ENCODE data around the gene SDSL. TPM values are rescaled to one million over a fixed set of nuclear protein-coding genes. Genes with fewer than 3 reads are reported as not detected.

Gene SDSL
- polyA plus RNA-seq, 3 donors, result 4.6 to 10.0 (median 6.5) TPM

- no peak overlapping the region for H3K4me3 ChIP-seq (replicated peaks in 1 of 3; ENCODE audit: low read depth in 2 of 3, low read length in 3 of 3)
- H3K27me3 ChIP-seq (ENCODE audit: control insufficient read depth in 2 of 2, insufficient read depth in 2 of 2, low read length in 2 of 2), result no peaks in the 10 kb centered on the region
- peak in 1 of 3 donors; percentile 11 for DNase-seq
- intact Hi-C loops (cut with micrococcal nuclease), result no loop called here
- H3K4me1 ChIP-seq (ENCODE audit: control insufficient read depth in 1 of 2, insufficient read depth in 2 of 2, low read length in 2 of 2), result no peaks in the 10 kb centered on the region
- H3K27me3 Mint-ChIP-seq (ENCODE audit: low read depth in 3 of 3), result peaks cover 2 to 7% (median 7%) of the 10 kb centered on the region in 3 donors
- H3K9ac ChIP-seq (ENCODE audit: insufficient read depth, low read length, poor library complexity, severe bottlenecking), result no peak overlapping the region
- H3K27ac ChIP-seq (ENCODE audit: low read depth in 1 of 2, low read length in 2 of 2), result no peak overlapping the region
- H3K4me2 ChIP-seq (replicated peaks; ENCODE audit: extremely low read depth, low read length, poor library complexity, severe bottlenecking), result no peak overlapping the region
- no peaks in the 10 kb centered on the region for H3K36me3 Mint-ChIP-seq
- H3K27ac Mint-ChIP-seq, result no peak overlapping the region
- no peak overlapping the region for H2AFZ ChIP-seq (ENCODE audit: insufficient read depth, low read depth, low read length, poor library complexity, severe bottlenecking)
- 43% methylated on average over 8 of the region's 8 CpGs for WGBS (ENCODE audit: insufficient coverage)
- H4K20me1 ChIP-seq (ENCODE audit: insufficient read depth, low read length), result no peaks in the 10 kb centered on the region
- H3K9me3 Mint-ChIP-seq, result no peaks in the 10 kb centered on the region
- H3K4me1 Mint-ChIP-seq, result no peaks in the 10 kb centered on the region
- H3K36me3 ChIP-seq (replicated peaks in 1 of 2; ENCODE audit: control insufficient read depth in 1 of 2, insufficient read depth in 2 of 2, low read length in 2 of 2), result no peaks in the 10 kb centered on the region
- peak; percentile 79 for TF ChIP-seq CTCF (IDR thresholded peaks at IDR 0.05)
- peak overlapping the region in 1 of 2 donors; percentile 41 for H3K4me3 Mint-ChIP-seq
- no peaks in the 10 kb centered on the region for H3K79me2 ChIP-seq (ENCODE audit: insufficient read depth, low read length)
- no peaks in the 10 kb centered on the region for H3K9me3 ChIP-seq (replicated peaks in 1 of 2; ENCODE audit: control insufficient read depth in 1 of 2, insufficient read depth in 1 of 2, low read length in 2 of 2)
These were observed 17.4 kb downstream of the SDSL start for GRCh38 chr12:113439606-113440030.

- Histone ChIP-seq H2AFZ (ENCODE audit: insufficient read depth, low read depth, low read length, poor library complexity, severe bottlenecking) (no peak overlapping the region), H3K4me3 (replicated peaks in 1 of 3; ENCODE audit: low read depth in 2 of 3, low read length in 3 of 3) (no peak overlapping the region), H3K4me1 (ENCODE audit: control insufficient read depth in 1 of 2, insufficient read depth in 2 of 2, low read length in 2 of 2) (peaks cover 0 to 5% of the 10 kb centered on the region in 2 donors), H3K79me2 (ENCODE audit: insufficient read depth, low read length) (no peaks in the 10 kb centered on the region), H3K27ac (ENCODE audit: low read depth in 1 of 2, low read length in 2 of 2) (no peak overlapping the region), H3K4me2 (replicated peaks; ENCODE audit: extremely low read depth, low read length, poor library complexity, severe bottlenecking) (no peak overlapping the region), H3K9ac (ENCODE audit: insufficient read depth, low read length, poor library complexity, severe bottlenecking) (no peak overlapping the region), H4K20me1 (ENCODE audit: insufficient read depth, low read length) (no peaks in the 10 kb centered on the region), H3K9me3 (replicated peaks in 1 of 2; ENCODE audit: control insufficient read depth in 1 of 2, insufficient read depth in 1 of 2, low read length in 2 of 2) (peaks cover 0 to 4% of the 10 kb centered on the region in 2 donors), H3K27me3 (ENCODE audit: control insufficient read depth in 2 of 2, insufficient read depth in 2 of 2, low read length in 2 of 2) (no peaks in the 10 kb centered on the region), H3K36me3 (replicated peaks in 1 of 2; ENCODE audit: control insufficient read depth in 1 of 2, insufficient read depth in 2 of 2, low read length in 2 of 2) (no peaks in the 10 kb centered on the region)
- WGBS (ENCODE audit: insufficient coverage), result 77% methylated on average over 3 of the region's 7 CpGs
- peaks cover 7% of the 10 kb centered on the region for H3K4me1 Mint-ChIP-seq
- H3K4me3 Mint-ChIP-seq, result no peak overlapping the region
- no peak for TF ChIP-seq CTCF (IDR thresholded peaks at IDR 0.05)
- DNase-seq, result no peak
- peaks cover 2 to 8% (median 7%) of the 10 kb centered on the region in 3 donors for H3K27me3 Mint-ChIP-seq (ENCODE audit: low read depth in 3 of 3)
- intact Hi-C loops (cut with micrococcal nuclease), result no loop called here
- H3K27ac Mint-ChIP-seq, result peak overlapping the region in 1 of 7 donors; percentile 43
- no peaks in the 10 kb centered on the region for H3K36me3 Mint-ChIP-seq
- peaks cover 0 to 7% (median 4%) of the 10 kb centered on the region in 7 donors for H3K9me3 Mint-ChIP-seq
These were observed 18.2 kb downstream of the SDSL start for GRCh38 chr12:113440336-113440735.

Measured in CD14-positive monocyte (primary cell).